GM23338 (cell line): ENCODE results near the gene ONECUT3.

ENCODE experiments used
- CREB1 ChIP-seq: fragments of 250-450 bp; sonication (Bioruptor Pico); IDR thresholded peaks from 2 replicates; pipeline ENCODE4 v1.5.0; 2020; ENCODE audit warnings: low read depth, mild to moderate bottlenecking, moderate library complexity
- CTCF ChIP-seq, 2 experiments: fragments of 200-600 bp in 1 of 2; sonication (generic) in 1 of 2; conservative IDR thresholded peaks; 2 replicates each; pipeline versions ENCODE4 v1.5.1 to v1.6.1; 2016 to 2017; ENCODE audit warnings: antibody characterized with exemption in 2 of 2, low read depth in 2 of 2, mild to moderate bottlenecking in 2 of 2, moderate library complexity in 1 of 2
- EZH2 ChIP-seq: fragments of 200-600 bp; sonication (generic); IDR thresholded peaks from one replicate; pipeline ENCODE4 v1.8.0; 2017; ENCODE audit warnings: antibody characterized with exemption, mild to moderate bottlenecking, low read depth; ENCODE audit not compliant: unreplicated experiment
- EZH2phosphoT487 ChIP-seq: fragments of 200-600 bp; sonication (generic); IDR thresholded peaks from one replicate; pipeline ENCODE4 v1.8.1; 2018; ENCODE audit warnings: antibody characterized with exemption; ENCODE audit not compliant: unreplicated experiment

GRCh38 chr19:1747285-1748114, 5.8 kb upstream of the ONECUT3 start:
- no peak for TF ChIP-seq CTCF (conservative IDR thresholded peaks at IDR 0.05; ENCODE audit: low read depth in 2 of 2)
- TF ChIP-seq EZH2, result no peak
- TF ChIP-seq CREB1, result no peak
- TF ChIP-seq EZH2phosphoT487, result no peak
